ENCODE results near the gene PRKD1.

DNA sequence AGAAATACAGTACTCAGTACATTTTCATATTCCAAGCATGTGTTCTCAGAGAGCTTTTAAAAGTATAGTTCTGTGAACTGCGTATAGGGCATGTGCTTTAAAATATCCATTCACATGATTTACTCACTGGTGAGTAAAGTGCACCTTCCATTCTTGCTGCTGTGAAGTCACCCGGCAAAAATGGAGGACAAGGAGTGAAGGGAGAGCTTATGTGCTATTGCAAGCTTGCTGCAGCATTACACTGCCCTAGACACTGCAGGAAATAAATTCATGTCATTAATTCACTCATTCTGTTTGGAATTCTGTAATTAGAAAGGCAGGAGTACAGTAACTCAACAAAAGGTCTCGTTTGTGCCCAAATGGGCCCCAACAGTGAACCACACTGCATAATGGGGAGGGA is 347.8 kb downstream of the PRKD1 start:
- TF ChIP-seq, protein P1, sequence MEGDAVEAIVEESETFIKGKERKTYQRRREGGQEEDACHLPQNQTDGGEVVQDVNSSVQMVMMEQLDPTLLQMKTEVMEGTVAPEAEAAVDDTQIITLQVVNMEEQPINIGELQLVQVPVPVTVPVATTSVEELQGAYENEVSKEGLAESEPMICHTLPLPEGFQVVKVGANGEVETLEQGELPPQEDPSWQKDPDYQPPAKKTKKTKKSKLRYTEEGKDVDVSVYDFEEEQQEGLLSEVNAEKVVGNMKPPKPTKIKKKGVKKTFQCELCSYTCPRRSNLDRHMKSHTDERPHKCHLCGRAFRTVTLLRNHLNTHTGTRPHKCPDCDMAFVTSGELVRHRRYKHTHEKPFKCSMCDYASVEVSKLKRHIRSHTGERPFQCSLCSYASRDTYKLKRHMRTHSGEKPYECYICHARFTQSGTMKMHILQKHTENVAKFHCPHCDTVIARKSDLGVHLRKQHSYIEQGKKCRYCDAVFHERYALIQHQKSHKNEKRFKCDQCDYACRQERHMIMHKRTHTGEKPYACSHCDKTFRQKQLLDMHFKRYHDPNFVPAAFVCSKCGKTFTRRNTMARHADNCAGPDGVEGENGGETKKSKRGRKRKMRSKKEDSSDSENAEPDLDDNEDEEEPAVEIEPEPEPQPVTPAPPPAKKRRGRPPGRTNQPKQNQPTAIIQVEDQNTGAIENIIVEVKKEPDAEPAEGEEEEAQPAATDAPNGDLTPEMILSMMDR (IDR thresholded peaks at IDR 0.05 in 8 of 11, conservative IDR thresholded peaks at IDR 0.05 in 3 of 11) = no peak
- TF ChIP-seq POLR2A (IDR thresholded peaks at IDR 0.05) (no peak), POLR2AphosphoS5 (IDR thresholded peaks at IDR 0.05) (no peak)

Measured in spleen (tissue), 7 donors.